Mesenteric fat pad (tissue), 1 donor: ENCODE results near the gene DPP10. TPM values are rescaled to one million over a fixed set of nuclear protein-coding genes. Genes with fewer than 3 reads are reported as not detected.

Experiments used
- DNase-seq: peaks from one replicate; pipeline ENCODE4 v3.0.0-alpha.2; 2020; ENCODE audit warnings: low spot score
- total RNA-seq: library from RNA; stranded (reverse); fragmentation: NEBNext Ultra II Directional; extraction: Animal tissue kit (Norgen Biotek cat#: 25700); gene quantifications from one replicate; pipeline ENCODE4 v1.2.1, GENCODE V29; 2021
- donor health status: DM: yes; HTN: yes; CAD: no.

DPP10 gene
- total RNA-seq, 1 donor from 2014 or later, result not detected

GRCh38 chr2:115208493-115209164 lies 766.2 kb downstream of the DPP10 start:
- no peak for DNase-seq

DNA sequence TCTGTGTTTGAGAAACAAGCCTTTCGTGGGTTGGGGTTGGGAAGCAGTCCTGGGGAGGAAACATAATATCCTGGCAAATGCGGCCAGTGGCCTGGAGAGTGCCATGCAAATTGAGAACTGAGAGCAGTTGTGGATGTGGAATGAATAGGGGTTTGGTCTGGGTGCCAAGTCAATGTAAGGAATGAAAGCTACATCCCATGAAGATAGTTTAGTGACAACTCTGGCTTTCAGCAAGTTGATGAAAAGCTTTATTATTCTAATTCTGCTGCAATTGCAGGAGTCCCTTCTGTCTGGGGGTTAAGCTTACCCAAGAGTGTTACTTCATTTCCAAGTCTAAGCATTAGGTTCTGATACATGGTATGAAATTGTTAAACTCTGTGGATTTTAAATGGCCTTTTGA lies 771.6 kb downstream of the DPP10 start:
- no peak for DNase-seq

GRCh38 chr2:115219296-115219695 lies 776.9 kb downstream of the DPP10 start:
- DNase-seq, result no peak

DNA sequence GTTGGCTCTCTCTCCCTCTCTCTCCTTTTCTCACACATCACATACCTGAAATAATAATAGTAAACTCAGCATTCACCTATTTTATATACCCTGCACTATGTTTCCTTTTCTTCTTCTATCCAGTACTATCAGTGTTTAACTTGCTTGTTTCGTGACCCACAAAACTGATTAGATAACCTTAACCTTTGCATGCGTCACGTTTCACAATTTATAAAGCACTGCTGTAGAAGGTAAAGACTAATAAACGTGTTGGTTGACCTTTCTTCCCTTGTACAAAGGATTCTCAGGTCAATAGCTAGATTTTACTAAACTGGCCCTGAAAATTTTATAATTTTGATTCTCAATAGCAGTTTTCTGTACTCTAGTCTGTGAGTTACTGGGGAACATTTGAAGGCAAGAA lies 791.7 kb downstream of the DPP10 start:
- DNase-seq, result no peak

GRCh38 chr2:115234737-115235136 lies 792.3 kb downstream of the DPP10 start:
- DNase-seq, result no peak

- DNase-seq, result no peak
Measured at GRCh38 chr2:115248066-115248465, 805.6 kb downstream of the DPP10 start.

DNA sequence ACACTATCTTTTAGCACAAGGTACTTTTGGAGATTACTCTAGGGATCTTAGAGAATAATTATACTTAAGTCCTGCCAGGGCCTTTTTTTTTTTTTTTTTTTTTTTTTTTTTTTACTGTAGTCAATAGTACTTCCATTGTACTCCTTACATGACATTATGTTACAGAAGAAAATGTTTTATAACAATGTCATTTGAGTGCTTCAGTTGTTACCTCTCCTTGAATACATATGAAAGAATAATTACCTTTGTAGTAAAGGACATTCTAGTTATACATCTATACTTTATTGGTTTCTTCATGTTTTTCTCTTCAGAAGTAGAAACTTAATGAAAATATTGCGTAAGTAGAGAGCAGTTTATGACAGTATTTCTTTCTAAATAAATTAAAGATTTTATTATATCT lies 834.9 kb downstream of the DPP10 start:
- no peak for DNase-seq

- no peak for DNase-seq
Measured at GRCh38 chr2:115285416-115285815, 843.0 kb downstream of the DPP10 start.

GRCh38 chr2:115290478-115290877 lies 848.0 kb downstream of the DPP10 start:
- no peak for DNase-seq

DNA sequence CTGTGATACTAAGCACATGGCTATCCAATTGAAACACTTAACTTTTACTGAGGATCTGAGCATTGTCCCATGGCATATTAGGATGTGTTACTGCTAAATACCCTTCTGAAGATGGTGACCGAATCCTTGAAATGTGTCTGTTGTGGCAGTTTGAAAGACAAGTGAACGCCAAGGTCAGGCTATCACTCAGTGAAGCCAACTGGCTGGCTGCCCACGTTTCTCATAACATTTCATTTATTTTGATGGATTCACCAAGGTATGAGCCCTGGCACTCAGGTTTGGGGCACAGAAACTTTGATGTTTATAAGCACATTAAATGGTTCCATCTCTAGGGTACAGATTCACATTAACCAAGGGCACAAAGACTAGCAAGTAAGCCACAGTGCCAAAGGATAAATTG lies 850.3 kb downstream of the DPP10 start:
- DNase-seq, result no peak

DNA sequence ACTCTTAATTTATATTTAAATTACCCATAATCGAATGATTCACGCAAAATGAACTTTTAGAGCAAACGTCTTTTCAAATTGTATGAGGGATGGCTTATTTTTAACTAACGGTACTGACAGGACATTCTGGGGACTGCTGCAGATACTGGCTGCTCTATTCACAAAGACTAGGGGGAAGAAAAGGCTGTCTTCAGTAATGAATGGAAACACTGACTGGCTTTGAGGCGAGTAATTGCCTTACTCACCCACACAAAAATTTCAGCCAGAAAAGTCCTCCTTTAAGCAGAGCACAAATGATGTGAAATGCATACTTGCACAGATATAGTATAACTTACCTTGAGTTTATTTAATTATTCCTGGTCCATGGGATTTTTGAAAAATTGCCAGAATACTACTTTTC lies 852.6 kb downstream of the DPP10 start:
- DNase-seq, result no peak

DNA sequence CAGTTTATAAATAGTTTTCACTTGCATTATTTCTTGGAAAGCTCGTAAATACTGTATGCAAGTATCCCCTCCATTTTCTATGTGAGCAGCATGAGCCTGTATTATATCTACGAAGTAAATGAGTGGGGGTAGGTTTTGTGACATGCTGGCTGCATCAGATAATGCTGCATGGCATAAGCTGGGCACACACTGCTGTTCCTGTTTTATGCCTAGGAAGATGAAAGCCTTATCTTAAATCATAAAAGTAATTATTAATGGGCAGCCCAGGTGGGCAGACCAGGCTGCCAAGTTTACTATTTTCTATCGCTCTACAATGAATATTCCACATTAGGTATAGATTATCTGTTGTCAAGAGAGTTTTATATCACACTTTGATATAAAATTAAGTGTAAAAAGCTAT lies 854.6 kb downstream of the DPP10 start:
- no peak for DNase-seq

DNA sequence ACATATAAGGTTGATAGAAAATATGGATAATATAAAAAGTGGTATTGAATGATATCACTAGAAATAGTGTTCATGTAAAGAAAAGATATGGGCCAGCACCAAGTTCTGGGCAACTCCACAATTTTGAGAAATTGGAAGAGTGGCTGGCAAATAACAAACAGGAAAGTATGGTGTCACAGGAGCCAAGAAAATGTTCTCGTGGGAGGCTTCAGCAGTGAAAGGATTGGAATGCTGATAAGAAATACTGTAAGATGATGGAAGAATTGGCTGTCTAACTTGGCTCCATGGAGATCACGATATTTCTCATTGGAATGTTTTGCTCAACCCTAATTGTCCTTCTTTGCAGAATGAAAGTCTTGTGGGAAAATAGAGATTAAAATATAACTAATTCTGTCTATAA lies 856.8 kb downstream of the DPP10 start:
- no peak for DNase-seq

GRCh38 chr2:115305712-115306111 lies 863.3 kb downstream of the DPP10 start:
- DNase-seq, result no peak

DNA sequence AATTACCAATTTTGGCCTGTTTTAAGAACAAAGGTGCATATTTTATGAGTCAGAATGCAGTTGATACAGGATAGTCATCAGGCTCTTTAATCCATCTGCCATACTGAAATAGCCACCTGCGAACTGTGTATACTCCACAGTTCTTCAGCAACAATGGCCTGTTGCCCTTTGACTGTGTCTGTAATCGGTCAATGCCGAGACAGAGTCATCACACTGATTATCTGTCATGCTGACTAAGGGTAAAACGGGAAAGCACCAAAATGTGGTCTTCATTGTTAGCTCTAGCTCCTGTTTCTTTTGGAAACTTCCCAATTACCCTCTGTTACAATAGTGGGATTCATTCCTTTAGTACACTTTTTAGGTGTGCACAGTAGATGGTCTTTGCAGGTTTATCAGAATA lies 871.7 kb downstream of the DPP10 start:
- DNase-seq, result no peak

DNA sequence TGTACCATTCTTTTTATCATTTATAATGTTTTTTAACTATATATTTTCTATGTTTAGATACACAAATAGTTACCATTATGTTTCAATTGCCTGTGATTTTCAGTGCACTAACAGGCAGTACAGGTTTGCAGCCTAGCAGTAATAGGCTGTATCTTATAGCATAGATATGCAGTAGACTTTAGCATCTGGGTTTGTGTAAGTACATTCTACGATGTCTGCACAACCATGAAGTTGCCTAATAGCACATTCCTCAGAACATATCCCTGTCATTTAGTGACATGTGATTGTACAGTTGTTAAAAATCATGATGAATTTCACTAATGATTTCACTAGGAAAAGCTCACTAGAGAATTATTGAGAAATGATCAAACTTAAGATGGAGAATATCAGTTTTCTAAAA lies 884.6 kb downstream of the DPP10 start:
- DNase-seq, result no peak

DNA sequence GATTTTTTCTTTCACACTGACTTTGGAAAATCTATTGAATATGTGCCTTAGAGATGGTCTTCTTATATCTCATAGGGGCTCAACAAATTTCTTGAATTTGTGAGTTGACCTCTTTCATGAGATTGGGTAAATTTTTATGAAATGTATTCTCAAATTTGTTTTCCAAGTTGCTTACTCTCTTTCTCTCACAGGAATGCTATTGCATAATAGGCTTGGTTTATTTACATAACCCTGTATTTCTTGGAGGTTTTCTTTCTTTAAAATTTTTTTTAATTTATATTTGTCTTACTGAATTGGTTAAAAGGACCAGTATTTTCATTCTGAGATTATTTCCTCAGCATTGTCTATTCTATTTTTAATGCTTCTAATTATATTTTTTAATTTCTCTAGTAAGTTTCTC lies 917.1 kb downstream of the DPP10 start:
- no peak for DNase-seq

- no peak for DNase-seq
Measured at GRCh38 chr2:115364093-115364492, 921.7 kb downstream of the DPP10 start.

DNA sequence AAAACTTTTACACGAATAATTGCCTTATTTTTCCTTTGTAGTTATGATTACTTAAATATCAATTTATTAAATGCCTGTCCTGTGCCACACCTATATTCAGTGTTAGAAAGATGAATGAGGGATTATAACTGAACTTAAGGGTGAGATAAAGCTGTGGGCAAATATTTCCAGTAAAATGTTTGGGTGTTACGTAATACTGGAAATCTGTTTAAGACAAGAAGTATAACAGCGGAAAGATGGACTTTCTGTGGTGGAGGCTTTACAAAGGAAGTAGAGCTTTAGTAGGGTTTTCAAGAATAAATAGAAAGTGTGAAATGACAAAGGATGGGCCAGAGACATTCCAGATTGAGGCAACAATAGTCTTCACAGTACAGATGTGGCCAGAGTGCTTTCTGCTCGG lies 927.0 kb downstream of the DPP10 start:
- DNase-seq, result no peak

GRCh38 chr2:115374981-115375380 lies 932.5 kb downstream of the DPP10 start:
- DNase-seq, result no peak

DNA sequence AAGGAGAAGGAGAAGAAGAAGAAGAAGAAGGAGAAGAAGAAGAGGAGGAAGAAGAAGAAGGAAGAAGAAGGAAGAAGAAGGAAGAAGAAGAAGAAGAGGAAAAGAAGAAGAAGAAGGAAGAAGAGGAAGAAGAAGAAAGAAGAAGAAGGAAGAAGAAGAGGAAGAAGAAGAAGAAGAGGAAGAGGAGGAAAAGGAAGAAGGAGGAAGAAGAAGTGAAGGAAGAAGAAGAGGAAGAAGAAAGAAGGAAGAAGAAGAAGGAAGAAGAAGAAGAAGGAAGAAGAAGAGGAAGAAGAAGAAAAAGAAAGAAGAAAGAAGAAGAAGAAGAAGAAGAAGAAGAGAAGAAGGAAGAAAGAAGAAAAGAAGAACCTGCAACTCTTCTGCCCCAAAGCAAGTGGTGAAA lies 942.0 kb downstream of the DPP10 start:
- no peak for DNase-seq

DNA sequence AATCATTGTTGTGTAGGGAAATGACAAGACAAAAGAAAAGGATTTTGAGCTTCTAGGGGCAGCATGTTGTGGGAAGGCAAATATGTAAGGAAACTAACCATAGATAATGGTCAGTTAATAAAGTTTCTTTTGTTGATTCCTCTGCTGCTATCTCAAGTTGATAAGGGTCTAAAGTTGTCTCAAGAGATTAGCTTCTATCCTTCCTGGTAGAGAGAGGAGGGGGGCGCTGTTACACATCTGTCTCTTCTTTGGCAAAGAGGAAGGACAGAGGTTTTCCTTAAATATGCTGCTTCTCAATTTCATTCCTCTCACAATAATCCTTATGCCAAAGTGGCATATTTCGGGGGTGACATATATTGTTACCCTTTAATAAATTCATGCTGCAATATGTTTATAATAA lies 944.0 kb downstream of the DPP10 start:
- DNase-seq, result no peak

DNA sequence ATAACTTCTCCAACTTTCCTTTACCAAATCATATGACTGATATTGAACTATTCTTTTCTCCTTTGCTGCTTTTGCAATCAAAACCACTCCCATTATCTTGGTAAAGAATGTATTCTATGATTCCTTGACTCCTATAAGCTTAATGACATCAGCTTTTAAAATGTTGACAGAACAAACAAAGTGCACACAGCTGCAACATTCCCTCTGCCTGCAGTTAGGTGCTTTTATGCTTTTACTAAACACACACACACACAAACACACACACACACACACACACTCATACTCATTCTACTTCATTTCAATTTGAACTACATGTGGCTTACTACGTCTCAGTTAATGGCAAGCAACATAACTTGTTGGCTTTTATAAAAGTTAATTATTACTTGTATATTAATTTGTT lies 946.6 kb downstream of the DPP10 start:
- DNase-seq, result no peak
